OCI-LY1 (cell line): ENCODE results near the gene TSPYL6.

Experiments
- H2AFZ ChIP-seq: fragments of 200-600 bp; sonication (generic), shearing (Covaris generic); 2 replicates; pipeline ENCODE4 v1.6.0; 2014; ENCODE audit warnings: antibody characterized with exemption, mild to moderate bottlenecking, low read length
- H3F3A ChIP-seq: fragments of 200-600 bp; sonication (generic), shearing (Covaris generic); 2 replicates; pipeline ENCODE4 v1.6.0; 2014; ENCODE audit warnings: mild to moderate bottlenecking, antibody characterized with exemption, low read length, moderate library complexity; ENCODE audit not compliant: insufficient read depth
- H3K27ac ChIP-seq: fragments of 200-600 bp; sonication (generic); 2 replicates; pipeline ENCODE4 v1.5.1; 2014; ENCODE audit warnings: low read length, mixed run types, mild to moderate bottlenecking, low read depth; ENCODE audit not compliant: poor library complexity, severe bottlenecking
- H3K27me3 ChIP-seq: fragments of 200-600 bp; sonication (generic); 2 replicates; pipeline ENCODE4 v1.6.0; 2014; ENCODE audit warnings: antibody characterized with exemption, mild to moderate bottlenecking, low read length, moderate library complexity; ENCODE audit not compliant: insufficient read depth
- H3K36me3 ChIP-seq: fragments of 200-600 bp; sonication (generic); 2 replicates; pipeline ENCODE4 v1.6.1; 2014; ENCODE audit warnings: mild to moderate bottlenecking, antibody characterized with exemption, low read length, moderate library complexity, mixed read lengths; ENCODE audit not compliant: insufficient read depth
- H3K4me1 ChIP-seq: fragments of 200-600 bp; sonication (generic); 2 replicates; pipeline ENCODE4 v1.5.1; 2014; ENCODE audit warnings: mild to moderate bottlenecking, low read length, moderate library complexity; ENCODE audit not compliant: insufficient read depth, severe bottlenecking
- H3K4me2 ChIP-seq: fragments of 200-600 bp; sonication (generic), shearing (Covaris generic); 2 replicates; pipeline ENCODE4 v1.6.1; 2014; ENCODE audit warnings: low read length
- H3K4me3 ChIP-seq: fragments of 200-600 bp; sonication (generic); 2 replicates; pipeline ENCODE4 v1.5.1; 2014; ENCODE audit warnings: low read length, low read depth, mild to moderate bottlenecking, mixed read lengths; ENCODE audit not compliant: poor library complexity, severe bottlenecking
- H3K79me2 ChIP-seq: fragments of 200-600 bp; shearing (Covaris generic); 2 replicates; pipeline ENCODE4 v1.6.1; 2016; ENCODE audit warnings: mixed run types, low read length, mixed read lengths; ENCODE audit not compliant: insufficient read depth
- H3K9ac ChIP-seq: fragments of 200-600 bp; sonication (generic), shearing (Covaris generic); 2 replicates; pipeline ENCODE4 v1.6.1; 2014; ENCODE audit warnings: mild to moderate bottlenecking, low read length, mixed read lengths
- H3K9me2 ChIP-seq: fragments of 200-600 bp; sonication (generic), shearing (Covaris generic); 2 replicates; pipeline ENCODE4 v1.6.1; 2014; ENCODE audit warnings: low read depth, mild to moderate bottlenecking, low read length, mixed read lengths
- H3K9me3 ChIP-seq: fragments of 200-600 bp; shearing (Covaris generic); 2 replicates; pipeline ENCODE4 v1.6.1; 2014; ENCODE audit warnings: low read length, mixed read lengths
- H4K20me1 ChIP-seq: fragments of 200-600 bp; sonication (generic), shearing (Covaris generic); 2 replicates; pipeline ENCODE4 v1.6.0; 2016; ENCODE audit warnings: mild to moderate bottlenecking, low read length; ENCODE audit not compliant: insufficient read depth
- EZH2 ChIP-seq: fragments of 200-600 bp; sonication (generic), shearing (Covaris generic); IDR thresholded peaks from 2 replicates; pipeline ENCODE4 v1.8.0; 2017; ENCODE audit warnings: borderline replicate concordance, mixed run types, mild to moderate bottlenecking, antibody characterized with exemption, low read length, moderate library complexity, mixed read lengths
- TF ChIP-seq, protein P1 (sequence below): fragments of 200-600 bp; sonication (generic), shearing (Covaris generic); IDR thresholded peaks from 2 replicates; pipeline ENCODE4 v1.5.1; 2017; ENCODE audit warnings: mild to moderate bottlenecking, antibody characterized with exemption, low read length, moderate library complexity, mixed read lengths

The TSPYL6 gene

DNA sequence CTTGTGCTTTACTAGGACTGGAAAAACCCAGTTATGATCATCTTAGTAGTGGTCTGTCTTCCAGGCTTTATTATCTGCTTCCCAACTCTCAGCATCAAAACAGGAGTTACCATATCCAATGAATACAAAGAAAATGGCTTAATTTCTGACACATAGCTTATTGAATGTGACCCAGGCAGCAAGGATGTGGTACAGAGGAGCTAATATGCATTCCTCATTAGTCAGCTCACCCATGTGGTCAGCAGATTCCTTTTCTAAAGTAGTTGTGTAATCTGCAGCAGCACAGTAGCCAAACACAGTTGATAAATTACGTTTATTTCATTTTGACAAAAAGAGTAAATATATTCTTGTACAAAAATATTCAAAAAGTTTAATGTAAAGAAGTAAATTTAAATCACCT lies 43.6 kb downstream of the TSPYL6 start:
- Histone ChIP-seq H3K4me1 (no peaks in the 10 kb centered on the region), H3K27me3 (no peaks in the 10 kb centered on the region), H3K9ac (no peak overlapping the region), H4K20me1 (no peaks in the 10 kb centered on the region), H3K79me2 (no peaks in the 10 kb centered on the region), H2AFZ (no peak overlapping the region), H3K27ac (no peak overlapping the region), H3K36me3 (no peaks in the 10 kb centered on the region), H3K4me3 (no peak overlapping the region), H3K9me2 (no peaks in the 10 kb centered on the region), H3F3A (no peaks in the 10 kb centered on the region), H3K9me3 (no peaks in the 10 kb centered on the region), H3K4me2 (no peak overlapping the region)
- no peak for TF ChIP-seq EZH2
- TF ChIP-seq, protein P1, sequence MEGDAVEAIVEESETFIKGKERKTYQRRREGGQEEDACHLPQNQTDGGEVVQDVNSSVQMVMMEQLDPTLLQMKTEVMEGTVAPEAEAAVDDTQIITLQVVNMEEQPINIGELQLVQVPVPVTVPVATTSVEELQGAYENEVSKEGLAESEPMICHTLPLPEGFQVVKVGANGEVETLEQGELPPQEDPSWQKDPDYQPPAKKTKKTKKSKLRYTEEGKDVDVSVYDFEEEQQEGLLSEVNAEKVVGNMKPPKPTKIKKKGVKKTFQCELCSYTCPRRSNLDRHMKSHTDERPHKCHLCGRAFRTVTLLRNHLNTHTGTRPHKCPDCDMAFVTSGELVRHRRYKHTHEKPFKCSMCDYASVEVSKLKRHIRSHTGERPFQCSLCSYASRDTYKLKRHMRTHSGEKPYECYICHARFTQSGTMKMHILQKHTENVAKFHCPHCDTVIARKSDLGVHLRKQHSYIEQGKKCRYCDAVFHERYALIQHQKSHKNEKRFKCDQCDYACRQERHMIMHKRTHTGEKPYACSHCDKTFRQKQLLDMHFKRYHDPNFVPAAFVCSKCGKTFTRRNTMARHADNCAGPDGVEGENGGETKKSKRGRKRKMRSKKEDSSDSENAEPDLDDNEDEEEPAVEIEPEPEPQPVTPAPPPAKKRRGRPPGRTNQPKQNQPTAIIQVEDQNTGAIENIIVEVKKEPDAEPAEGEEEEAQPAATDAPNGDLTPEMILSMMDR: no peak

DNA sequence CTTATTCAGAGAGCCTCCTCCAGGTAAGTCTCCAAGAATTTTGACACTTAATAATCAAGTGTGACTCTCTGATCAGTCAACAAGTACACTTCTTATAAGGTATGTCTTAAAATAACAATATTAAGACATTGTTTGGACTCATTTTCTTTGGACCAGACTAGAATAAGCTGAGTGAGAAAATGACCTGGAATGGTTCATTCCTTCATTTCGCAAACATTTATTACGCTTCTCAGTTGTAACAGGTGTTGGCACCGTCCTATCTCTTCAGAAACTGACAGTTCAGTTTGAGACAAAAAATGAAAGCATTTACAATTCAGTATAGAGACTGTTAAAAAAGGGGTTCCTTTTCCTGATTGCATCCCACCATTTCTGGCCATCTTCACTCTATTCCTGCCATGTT lies 46.6 kb downstream of the TSPYL6 start:
- no peaks in the 10 kb centered on the region for H3K27me3 ChIP-seq
- TF ChIP-seq, protein P1: no peak
- TF ChIP-seq EZH2: no peak
- H3K27ac ChIP-seq: no peak overlapping the region
- H3F3A ChIP-seq: no peaks in the 10 kb centered on the region
- H3K79me2 ChIP-seq: no peaks in the 10 kb centered on the region
- no peaks in the 10 kb centered on the region for H3K9me3 ChIP-seq
- H3K4me2 ChIP-seq: no peak overlapping the region
- H3K4me3 ChIP-seq: no peak overlapping the region
- H3K9me2 ChIP-seq: no peaks in the 10 kb centered on the region
- no peaks in the 10 kb centered on the region for H4K20me1 ChIP-seq
- H3K4me1 ChIP-seq: no peaks in the 10 kb centered on the region
- no peaks in the 10 kb centered on the region for H3K36me3 ChIP-seq
- H3K9ac ChIP-seq: no peak overlapping the region
- H2AFZ ChIP-seq: no peak overlapping the region

DNA sequence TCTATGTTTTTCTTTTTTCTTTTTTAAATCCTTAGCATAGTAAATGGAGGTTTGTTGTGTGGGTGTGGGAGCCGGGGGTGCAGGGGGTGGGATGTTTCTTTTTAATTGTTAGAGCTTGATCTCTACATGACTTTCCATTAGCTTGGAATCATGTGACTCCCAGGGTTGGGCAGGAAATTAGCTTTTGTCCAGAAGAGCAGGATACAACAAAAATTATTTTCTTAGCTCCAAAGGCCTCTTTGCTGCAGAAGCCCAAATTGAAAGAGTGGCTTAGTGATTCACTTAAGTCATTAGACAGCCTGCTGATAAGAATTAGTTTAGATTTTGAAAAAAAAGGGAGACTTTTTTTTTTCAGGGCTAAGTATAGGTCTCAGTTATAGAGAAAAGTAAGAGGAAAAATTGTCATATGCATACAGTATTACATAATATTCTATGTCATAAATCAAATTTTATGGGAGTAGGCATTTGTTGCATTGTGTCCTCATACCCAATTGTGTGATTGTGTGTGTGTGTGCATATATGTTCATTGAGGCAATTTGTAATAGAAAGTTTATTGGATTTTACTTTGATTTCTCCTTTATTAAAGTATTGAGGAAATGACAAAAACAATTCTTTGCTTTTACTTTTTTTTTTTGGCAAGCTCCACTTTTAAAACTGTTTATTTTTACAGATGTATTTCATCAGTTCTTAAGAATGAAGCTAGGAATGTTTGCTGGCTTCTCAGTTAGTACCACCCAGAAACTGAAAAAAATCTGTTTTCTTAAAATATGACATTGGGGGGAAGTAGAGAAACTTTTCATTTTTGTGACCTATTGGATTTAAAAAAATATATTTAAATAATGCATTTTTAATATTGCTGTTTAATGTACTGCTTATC lies 47.4 kb downstream of the TSPYL6 start:
- Histone ChIP-seq H3K9me3 (no peaks in the 10 kb centered on the region), H3K4me2 (no peak overlapping the region), H3K79me2 (no peaks in the 10 kb centered on the region), H3K27me3 (no peaks in the 10 kb centered on the region), H3K9ac (no peak overlapping the region), H4K20me1 (no peaks in the 10 kb centered on the region), H3F3A (no peaks in the 10 kb centered on the region), H3K4me3 (no peak overlapping the region), H3K27ac (no peak overlapping the region), H3K4me1 (no peaks in the 10 kb centered on the region), H3K9me2 (no peaks in the 10 kb centered on the region), H2AFZ (no peak overlapping the region), H3K36me3 (no peaks in the 10 kb centered on the region)
- TF ChIP-seq EZH2: no peak
- TF ChIP-seq, protein P1: no peak
